Measurements from ENCODE around the gene GPM6B.

- no peak for TF ChIP-seq EZH2 (IDR thresholded peaks at IDR 0.05; ENCODE audit: low read length, unreplicated experiment)
- TF ChIP-seq CTCF (conservative IDR thresholded peaks at IDR 0.05; ENCODE audit: low read depth, low read length): no peak
- TF ChIP-seq EZH2phosphoT487 (IDR thresholded peaks at IDR 0.05; ENCODE audit: borderline replicate concordance, low read length): no peak
These were observed 64.2 kb downstream of the GPM6B start for GRCh38 chrX:13752646-13753045.
